ENCODE measurements around the gene OGFR.

DNA sequence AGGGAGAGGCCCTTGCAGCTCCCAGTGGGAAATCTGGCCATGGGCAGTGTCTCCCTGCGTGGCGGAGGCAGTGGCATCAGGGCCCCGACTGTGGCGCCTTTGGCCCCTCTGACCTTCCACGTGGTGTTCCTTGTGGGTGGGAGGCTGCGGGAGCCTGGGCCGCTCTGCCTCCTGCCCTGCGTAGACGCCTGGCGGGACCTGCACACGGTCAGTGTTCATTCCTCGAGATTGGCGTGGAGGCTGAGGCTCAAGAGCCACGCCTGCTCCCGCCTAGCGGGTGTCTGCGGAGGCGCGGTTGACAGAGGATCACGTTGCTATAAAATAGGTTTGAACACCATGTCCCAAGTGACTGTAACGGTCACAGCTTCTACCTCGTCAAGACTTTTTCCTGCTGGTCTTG lies 26.2 kb downstream of the OGFR start:
- TF ChIP-seq EZH2 (IDR thresholded peaks at IDR 0.05; ENCODE audit: low read length, unreplicated experiment) (no peak), EZH2phosphoT487 (IDR thresholded peaks at IDR 0.05; ENCODE audit: borderline replicate concordance, low read length) (no peak)
- TF ChIP-seq, protein P1, sequence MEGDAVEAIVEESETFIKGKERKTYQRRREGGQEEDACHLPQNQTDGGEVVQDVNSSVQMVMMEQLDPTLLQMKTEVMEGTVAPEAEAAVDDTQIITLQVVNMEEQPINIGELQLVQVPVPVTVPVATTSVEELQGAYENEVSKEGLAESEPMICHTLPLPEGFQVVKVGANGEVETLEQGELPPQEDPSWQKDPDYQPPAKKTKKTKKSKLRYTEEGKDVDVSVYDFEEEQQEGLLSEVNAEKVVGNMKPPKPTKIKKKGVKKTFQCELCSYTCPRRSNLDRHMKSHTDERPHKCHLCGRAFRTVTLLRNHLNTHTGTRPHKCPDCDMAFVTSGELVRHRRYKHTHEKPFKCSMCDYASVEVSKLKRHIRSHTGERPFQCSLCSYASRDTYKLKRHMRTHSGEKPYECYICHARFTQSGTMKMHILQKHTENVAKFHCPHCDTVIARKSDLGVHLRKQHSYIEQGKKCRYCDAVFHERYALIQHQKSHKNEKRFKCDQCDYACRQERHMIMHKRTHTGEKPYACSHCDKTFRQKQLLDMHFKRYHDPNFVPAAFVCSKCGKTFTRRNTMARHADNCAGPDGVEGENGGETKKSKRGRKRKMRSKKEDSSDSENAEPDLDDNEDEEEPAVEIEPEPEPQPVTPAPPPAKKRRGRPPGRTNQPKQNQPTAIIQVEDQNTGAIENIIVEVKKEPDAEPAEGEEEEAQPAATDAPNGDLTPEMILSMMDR (conservative IDR thresholded peaks at IDR 0.05; ENCODE audit: low read depth, low read length), result no peak

Measured in PC-3 (cell line).